ENCODE measurements around the gene PAX5. TPM values are rescaled to one million over a fixed set of nuclear protein-coding genes. Genes with fewer than 3 reads are reported as not detected.

PAX5 gene
- total RNA-seq, 1 donor from 2014 or later = not detected

GRCh38 chr9:36993933-36994764 is 39.9 kb downstream of the PAX5 start:
- DNase-seq (ENCODE audit: low spot score) = no peak
- intact Hi-C loops (cut with DNase I) = no loop called here

GRCh38 chr9:36992501-36993316 is 41.4 kb downstream of the PAX5 start:
- DNase-seq (ENCODE audit: low spot score) = no peak
- intact Hi-C loops (cut with DNase I) = no loop called here

GRCh38 chr9:36991516-36992134 is 42.4 kb downstream of the PAX5 start:
- intact Hi-C loops (cut with DNase I) = no loop called here
- no peak for DNase-seq (ENCODE audit: low spot score)

- no peak for DNase-seq (ENCODE audit: low spot score)
- intact Hi-C loops (cut with DNase I) = no loop called here
Observed at GRCh38 chr9:36988848-36989247, 45.2 kb downstream of the PAX5 start.

GRCh38 chr9:36987891-36988290 is 46.2 kb downstream of the PAX5 start:
- intact Hi-C loops (cut with DNase I) = no loop called here

GRCh38 chr9:36987409-36987808 is 46.7 kb downstream of the PAX5 start:
- no peak for DNase-seq (ENCODE audit: low spot score)
- intact Hi-C loops (cut with DNase I) = no loop called here

More at GRCh38 chr9:36987891-36988290, 46.2 kb downstream of the PAX5 start:
- no peak for DNase-seq (ENCODE audit: low spot score)

- intact Hi-C loops (cut with DNase I) = no loop called here
- no peak for DNase-seq (ENCODE audit: low spot score)
Observed at GRCh38 chr9:36986468-36987408, 47.3 kb downstream of the PAX5 start.

GRCh38 chr9:36985769-36986467 is 48.1 kb downstream of the PAX5 start:
- DNase-seq (ENCODE audit: low spot score) = no peak
- intact Hi-C loops (cut with DNase I) = no loop called here

GRCh38 chr9:36985061-36985768 is 48.9 kb downstream of the PAX5 start:
- intact Hi-C loops (cut with DNase I) = no loop called here
- no peak for DNase-seq (ENCODE audit: low spot score)

- intact Hi-C loops (cut with DNase I) = no loop called here
- no peak for DNase-seq (ENCODE audit: low spot score)
Observed at GRCh38 chr9:36980148-36980974, 53.7 kb downstream of the PAX5 start.

GRCh38 chr9:36976371-36977030 is 57.6 kb downstream of the PAX5 start:
- intact Hi-C loops (cut with DNase I) = no loop called here
- no peak for DNase-seq (ENCODE audit: low spot score)

GRCh38 chr9:36974731-36975130 is 59.3 kb downstream of the PAX5 start:
- intact Hi-C loops (cut with DNase I) = no loop called here

GRCh38 chr9:36971935-36972488 is 62.1 kb downstream of the PAX5 start:
- no peak for DNase-seq (ENCODE audit: low spot score)
- intact Hi-C loops (cut with DNase I) = no loop called here

More at GRCh38 chr9:36974731-36975130, 59.3 kb downstream of the PAX5 start:
- DNase-seq (ENCODE audit: low spot score) = no peak

GRCh38 chr9:36970007-36970888 is 63.8 kb downstream of the PAX5 start:
- intact Hi-C loops (cut with DNase I) = no loop called here
- DNase-seq (ENCODE audit: low spot score) = no peak

GRCh38 chr9:36969216-36969771 is 64.8 kb downstream of the PAX5 start:
- no peak for DNase-seq (ENCODE audit: low spot score)
- intact Hi-C loops (cut with DNase I) = no loop called here

All from cardiac septum (tissue), 1 donor.